HG02973 (cell line): ENCODE results near the gene PTPRN.
A peak's percentile ranks its signal among the peaks of the same experiment; 100 is the strongest.

ENCODE experiments used
- ATAC-seq: cut with Tn5 transposase; IDR thresholded peaks from one replicate; pipeline ENCODE4 v1.9.1; 2021; ENCODE audit warnings: moderate library complexity; ENCODE audit not compliant: unreplicated experiment

The PTPRN gene

DNA sequence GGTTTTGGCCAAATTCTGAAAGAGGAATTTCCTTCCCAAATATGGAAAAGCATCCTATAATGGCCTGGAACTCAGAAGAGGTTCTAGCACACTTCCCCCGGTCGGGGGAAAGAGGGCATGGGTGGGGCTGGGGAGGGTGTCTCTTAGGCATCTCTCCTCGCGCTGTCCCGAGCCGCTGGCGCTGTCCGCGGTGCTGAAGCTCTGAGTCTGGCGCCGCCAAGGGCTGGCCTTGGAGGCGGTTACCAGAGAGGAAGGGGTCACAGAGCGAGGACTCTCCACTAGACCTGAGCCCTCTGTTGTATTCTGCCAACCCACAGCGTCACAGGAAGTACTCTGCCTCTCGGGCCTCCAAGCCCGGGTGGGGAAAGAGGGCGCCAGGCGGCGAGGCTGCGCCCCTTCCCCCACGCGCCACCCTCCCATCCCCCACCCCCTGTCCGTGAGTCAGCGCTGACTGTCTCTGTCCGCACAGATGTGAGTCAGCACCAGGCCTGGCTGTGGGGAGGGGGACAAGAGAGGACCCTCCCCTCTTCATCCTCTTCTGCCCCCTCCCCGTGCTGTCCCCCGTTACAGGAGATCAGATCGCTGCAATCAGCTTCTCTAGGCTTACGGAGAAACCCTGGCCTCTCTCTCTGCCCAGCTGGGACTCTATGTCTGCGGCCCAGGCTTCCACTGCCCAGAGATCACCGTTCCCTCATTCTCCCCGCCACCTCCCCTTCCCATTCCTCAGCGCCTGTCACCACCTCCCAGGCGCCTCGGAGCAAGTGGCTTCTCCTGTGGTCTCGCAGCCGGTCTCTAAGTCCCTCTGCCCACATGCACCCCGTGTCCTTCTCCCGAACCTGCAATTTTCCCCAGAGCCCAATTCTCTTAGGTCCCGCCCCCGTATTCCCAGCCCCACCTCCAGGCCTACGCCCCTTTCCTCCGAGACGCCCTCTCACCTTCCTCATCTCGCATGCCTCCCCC lies 779 bp downstream of the PTPRN start:
- no peak for ATAC-seq

DNA sequence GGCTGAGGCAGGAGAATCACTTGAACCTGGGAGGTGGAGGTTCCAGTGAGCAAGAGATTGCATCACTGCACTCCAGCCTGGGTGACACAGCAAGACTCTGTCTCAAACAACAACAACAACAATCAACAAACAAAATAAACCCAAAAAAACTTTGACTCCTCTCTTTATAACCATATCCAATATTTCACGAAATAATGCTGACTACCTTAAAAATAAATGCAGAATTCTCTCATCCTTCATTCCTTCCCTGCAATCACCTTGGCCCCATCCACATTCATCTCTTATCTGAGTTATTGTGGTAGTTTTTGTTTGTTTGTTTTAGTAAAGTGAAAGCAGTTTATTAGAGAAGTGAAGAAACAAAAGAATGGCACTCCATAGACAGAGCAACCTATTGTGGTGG lies 3.2 kb downstream of the PTPRN start:
- no peak for ATAC-seq

DNA sequence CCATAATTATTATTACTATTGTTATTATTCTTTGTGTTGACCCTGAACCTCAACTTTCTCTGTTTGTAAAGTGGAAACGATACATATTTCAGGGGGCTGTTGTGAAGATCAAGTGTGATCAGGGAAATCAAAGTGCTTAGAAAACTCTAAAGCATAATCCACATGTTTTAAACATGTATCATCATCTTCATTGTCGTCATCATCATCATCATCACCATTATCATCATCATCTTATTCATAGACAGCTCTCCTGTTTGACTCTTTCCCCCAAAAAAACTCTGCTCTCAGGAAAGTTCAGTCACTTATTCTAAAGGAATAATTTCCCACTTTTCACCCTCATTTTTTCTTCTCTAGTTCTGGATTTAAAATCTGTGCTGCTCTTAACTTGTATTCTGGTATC lies 5.0 kb downstream of the PTPRN start:
- no peak for ATAC-seq

DNA sequence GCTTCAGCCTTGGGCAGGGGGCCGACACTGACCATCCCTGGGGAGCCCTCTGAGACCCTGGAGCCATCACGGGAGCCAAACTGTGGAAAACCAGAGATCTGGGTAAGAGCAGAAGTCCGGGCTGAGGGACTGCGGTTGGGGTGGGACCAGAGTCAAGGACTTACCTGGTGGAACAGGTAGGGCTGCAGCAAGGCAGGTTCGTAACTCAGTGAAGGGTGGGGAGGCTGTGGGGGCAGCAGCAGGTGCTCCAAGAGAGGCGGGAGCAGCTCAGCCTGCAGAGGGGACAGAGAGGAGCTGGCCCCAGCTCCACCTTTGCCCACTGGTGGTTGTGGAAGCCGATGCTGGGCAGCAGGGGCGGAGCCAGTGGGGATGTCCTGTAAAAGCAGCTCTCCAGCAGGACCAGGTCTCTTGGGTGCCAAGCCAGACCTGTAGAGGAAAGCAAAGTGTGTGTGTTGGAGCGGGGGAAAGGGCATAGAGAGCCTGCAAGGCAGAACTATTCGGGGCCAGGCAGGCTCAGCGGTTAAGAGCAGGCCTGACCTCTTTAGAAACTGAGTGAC lies 6.7 kb downstream of the PTPRN start:
- ATAC-seq: no peak

DNA sequence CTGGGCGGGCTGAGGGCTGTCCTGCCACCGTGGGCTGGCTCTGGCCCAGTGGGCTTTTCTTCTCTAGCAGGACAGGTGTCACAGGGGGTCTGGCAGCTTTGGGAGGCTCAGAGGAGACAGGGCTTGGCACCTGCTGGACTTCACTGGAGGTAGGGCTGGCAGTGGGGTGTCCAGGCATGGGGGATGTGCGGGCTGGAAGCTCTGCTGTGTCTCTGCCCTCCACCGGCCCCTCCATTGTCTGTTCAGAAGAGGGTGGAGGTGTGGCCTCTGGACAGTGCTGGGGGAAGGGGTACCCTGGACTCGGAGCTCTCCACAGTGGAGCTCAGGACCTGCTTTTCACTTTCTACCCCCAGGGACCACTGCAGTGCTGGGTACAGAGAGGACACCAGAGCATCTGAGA lies 9.2 kb downstream of the PTPRN start:
- ATAC-seq: no peak

DNA sequence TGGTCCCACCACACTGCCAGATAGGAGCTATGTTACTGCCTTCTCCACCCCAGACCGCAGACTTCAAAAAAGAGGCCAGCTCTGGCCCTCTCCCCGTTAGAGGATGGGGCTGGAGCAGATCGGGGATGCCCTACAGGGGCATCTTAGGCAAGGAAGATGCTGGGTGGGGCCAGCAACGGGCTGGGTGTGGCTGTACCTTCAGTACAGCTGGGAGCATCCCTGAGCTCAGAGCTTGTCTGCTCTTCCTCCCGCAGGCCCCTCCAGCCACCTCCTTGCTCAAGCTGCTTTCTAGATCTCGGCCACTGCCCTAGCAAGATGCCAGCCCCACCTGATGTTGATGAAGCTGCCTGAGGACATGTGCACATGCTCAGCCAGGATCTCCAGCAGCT lies 9.8 kb downstream of the PTPRN start:
- no peak for ATAC-seq

DNA sequence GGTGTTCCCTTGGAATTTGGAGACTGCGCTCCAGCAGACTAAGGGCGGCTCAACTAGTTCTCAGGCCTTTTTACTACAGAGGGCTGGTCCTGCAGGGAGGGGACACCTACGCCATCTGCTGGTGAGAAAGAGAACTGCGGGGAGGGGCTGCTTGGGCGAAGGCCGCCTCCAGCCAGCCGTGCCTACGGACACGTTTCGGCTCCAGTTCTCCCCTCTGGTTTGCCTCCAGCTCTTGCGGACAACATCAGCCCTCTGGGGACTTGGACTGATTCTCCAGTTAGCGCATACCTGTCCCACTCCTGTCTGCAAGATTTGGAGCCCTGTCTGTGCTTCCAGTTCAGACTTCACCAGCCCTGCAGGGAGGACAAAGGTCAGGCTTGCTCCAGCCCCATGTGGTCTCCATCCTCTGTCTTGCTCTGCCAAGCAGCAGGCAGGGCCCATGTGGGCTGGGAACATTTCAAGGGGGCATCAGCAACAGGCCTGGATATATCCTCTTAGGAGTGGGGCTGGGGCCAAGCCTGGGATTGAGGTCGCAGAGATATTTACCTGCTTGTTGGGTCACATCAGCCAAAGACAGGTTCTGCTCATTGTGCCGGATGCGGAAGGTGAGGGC lies 10.3 kb downstream of the PTPRN start:
- ATAC-seq: peak; percentile 46

DNA sequence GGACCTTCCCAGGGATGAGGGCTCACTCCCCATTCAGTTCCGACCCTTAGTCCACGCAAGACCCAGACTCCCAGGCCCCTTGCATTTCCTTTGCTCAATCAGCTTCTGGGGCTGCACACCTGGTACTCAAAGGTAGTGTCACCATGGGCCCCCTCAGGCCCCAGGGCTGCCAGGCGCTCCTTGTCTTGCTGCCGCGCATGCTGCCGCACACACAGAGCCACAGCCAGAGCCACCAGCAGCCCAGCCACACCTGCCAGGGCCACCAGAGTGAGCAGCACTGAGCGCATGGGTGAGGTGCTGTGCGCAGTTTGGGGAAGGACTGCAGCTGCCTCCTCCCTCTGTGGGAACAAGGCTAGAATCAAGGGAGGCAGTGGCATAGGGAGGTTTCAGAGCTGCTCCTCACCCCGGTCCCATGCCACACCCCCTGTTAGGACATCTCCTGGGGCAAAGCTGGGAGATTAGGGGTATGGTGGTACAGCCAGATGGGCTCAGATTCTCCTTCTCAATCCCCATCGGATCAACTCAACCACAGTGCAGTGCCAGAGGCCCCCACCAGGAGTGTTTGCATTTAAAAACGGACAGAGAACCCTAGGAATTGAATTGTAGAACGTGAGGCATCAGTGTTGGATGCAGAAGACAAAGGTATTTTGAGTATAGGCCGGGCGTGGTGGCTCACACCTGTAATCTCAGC lies 11.3 kb downstream of the PTPRN start:
- ATAC-seq: no peak

DNA sequence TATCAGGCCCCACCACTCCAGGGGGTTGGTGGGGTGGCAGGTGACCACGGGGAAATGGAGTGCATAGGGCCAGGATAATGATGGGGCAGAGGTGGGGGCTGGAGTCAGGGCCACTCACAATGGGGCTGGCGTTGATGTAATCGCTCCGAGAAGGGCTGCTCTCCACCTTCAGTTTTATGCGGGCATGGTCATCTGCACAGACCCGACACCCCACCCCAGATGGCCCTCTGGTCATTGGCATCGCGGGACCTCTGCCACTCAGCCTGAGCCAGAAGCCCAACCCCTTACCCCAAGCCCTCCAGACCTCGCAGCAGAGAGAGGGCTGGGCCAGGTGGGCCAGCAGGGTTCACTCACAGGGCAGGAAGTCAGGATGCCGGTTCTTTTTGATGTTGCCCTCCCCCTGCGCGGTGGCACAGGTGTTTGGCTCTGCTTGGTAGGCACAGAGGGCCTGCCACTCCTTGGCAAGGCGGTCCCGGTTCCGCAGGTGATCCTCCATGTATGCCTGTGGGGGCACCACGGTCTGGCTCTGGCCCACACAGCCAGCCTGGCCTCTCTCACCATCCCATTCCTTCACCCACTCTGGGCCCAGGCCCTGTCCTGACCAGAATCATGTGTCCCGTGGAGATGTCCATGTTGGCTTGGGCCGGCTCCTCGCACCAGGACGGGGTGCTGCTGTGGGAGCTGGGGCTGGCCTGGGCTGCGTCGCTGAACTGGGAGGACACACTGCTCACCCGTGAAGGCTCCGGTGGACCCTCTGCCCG lies 12.4 kb downstream of the PTPRN start:
- no peak for ATAC-seq

DNA sequence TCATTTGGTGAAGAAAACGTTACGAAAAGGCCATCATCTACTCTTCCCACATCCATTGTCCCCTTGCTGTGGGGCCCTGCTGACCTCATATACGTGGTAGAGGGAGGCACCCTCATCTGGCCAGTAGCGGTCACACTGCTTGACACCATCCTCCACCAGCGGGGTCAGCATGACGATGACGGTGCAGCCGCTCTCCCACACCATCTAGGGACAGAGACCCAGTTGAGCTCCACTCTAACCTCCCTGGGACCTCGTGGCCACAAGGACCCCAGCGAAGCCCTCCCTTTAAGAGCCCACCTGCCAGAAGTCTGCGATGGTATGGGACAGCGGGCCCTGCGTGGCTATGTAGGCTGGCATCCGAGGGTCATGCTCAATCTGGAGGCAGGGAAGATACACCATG lies 13.1 kb downstream of the PTPRN start:
- ATAC-seq: no peak

DNA sequence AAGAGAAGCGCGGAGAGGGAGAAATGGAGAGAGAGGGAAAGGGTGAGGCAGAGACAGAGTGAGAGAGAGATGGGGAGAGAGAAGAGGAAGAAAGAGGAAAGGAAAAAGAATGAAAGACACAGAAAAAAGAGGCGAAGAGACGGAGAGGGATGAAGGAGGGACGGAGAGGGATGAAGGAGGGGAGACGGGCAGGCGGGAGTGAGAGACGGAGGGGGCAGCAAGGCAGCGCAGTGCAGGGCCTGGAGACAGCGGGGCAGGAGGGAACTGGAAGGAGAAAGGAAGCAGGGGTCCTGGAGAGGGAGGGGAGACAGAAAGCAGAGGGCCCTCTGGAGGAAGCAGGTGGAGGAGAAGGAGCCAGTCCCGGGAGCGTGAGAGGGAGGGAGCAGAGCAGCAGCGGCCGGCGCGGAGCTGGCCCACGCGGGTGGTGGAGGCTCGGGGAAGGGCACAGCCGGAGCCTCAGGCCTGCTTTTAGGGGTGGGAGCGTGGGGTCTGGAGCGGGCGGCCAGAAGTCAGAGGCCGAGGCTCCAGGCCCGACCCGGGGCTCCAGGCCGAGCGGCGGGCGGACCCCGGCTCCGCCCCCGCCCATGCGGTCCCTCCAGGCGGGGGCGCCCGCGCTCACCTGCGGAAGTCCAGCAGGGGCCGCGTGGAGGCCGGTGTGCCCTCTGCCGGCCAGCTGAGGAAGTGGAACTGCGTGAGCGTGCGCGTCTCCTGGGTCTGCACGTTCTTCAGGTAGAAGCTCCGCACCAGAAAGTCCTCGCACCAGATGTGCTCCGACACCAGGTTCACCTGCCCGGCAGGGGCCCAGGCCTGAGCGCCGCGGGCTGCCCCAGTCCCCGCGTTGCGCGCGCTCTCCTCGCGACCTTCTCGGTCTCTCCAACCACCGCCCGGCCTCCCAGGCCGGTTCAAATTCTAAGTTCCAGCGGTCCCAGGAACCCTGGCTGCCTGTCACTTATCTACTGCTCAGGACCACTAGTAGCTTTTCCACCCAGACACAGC lies 14.5 kb downstream of the PTPRN start:
- peak; percentile 82 for ATAC-seq

DNA sequence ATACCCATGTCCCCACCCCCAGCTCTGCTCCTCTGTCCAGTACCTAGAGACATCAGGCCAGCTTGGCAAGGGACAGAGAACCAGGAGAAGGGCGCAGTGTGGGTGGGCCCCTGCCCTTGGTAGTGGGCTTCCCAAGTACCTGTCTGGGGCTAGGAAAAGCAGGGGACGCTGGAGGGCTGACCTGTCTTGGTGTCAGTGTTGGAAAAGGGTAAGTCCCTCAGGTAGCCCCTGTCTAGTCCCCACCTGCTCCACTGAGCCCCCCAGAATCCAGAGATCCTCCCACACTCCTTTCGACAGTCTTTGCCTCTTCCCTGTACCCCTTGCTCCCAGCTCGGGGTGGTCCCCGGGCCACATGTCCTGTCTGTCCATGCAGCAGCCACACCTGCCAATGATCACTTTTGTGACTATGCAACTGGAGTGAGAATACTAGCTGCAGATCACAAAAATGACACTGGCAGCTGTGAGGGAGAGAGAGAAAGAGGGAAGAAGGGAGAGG lies 15.4 kb downstream of the PTPRN start:
- ATAC-seq: no peak

DNA sequence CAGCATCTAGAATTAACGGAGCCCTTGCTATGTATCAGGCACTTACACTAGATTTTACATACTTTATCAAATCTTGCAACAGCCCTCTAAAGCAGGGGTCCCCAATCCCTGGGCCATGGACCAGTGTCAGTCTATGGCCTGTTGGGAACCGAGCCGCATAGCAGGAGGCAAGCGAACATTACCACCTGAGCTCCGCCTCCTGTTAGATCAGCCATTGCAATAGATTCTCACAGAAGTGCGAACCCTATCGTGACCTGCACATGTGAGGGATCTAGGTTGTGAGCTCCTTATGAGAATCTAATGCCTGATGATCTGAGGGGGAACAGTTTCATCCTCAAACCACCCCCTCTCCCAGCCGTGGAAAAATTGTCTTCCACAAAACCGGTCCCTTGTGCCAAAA lies 16.6 kb downstream of the PTPRN start:
- no peak for ATAC-seq

DNA sequence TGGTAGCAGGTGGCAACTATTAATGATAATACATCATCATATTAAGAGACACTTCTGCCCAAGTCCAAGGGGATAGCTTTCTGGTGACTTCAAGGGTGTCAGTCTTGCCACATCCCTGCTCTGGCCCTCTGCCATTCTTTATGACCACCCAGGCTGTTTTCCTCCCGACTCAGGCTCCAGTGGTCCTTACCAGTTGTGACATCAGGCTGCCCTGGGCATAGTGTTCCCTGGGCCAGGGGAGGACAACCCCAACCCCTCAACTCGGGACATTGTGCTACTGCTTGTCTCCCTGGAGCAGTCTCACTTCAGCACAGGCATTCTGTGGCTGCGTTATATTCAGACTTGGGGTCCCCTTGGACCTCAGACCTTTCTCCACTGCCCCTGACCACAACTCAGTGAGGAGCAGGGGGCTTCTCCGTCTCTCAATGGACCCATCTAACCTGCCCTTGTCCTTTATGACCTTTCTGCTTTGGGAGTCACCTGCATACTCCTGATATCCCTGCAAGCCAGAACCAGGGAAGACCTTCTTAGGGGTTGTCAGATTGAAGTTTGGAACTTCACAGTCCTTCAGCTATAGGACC lies 17.2 kb downstream of the PTPRN start:
- ATAC-seq: no peak

DNA sequence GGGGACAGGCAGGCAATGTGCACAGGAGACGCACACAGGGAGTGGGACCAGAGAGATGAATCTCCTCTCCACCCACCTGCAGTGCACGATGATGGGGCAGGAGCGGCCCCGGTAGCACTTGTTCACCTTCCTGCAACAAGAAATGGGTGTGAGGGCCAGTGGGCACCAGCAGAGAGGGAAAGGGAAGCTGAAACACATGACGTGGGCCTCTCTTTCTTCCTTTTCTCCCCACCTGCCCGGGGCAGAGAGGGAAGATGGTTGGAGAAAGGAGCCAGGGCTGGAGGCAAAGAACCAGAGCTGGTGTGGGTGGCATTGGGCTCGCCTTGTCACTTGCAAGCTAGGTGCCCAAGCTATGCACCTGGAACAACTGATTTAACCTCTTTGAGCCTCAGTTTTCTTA lies 17.8 kb downstream of the PTPRN start:
- ATAC-seq: no peak

DNA sequence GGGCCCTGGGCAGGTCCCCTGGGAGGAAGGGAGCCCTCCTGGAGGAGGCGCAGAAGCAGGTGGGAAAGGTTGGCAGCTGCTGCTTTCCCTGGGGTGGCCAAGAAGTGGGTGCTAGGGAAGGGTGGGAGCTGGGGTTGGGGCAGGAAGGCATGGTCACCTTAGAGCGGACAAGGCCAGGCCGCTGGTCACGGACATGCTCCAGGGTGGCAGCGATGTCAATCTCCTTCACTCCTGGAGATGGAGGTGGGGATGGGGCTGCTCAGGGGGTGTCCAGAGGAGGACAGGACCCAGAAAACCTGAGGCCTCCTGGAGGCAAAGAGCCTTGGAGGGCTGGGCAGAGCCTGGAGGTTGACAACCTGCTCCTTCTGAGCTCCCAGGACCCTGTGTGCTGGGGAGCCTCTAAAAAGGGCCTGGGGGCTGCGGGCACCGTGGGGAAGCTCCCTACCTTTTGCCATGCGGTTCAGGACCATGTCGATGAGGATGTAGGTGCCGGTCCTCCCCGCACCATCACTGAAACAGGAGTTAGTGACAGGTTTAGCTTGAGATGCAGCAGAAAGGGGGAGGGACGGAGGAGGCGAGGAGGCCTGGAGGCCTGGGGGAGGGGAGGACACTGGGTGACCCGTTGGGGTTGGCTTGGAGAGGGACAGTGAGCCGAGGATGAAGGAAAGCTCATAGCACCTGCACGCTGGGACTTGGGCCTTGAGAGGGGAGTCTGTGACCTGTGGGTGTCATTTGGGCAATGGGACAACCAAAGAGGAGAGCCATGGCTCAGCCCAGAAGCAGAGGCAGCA lies 18.6 kb downstream of the PTPRN start:
- no peak for ATAC-seq

DNA sequence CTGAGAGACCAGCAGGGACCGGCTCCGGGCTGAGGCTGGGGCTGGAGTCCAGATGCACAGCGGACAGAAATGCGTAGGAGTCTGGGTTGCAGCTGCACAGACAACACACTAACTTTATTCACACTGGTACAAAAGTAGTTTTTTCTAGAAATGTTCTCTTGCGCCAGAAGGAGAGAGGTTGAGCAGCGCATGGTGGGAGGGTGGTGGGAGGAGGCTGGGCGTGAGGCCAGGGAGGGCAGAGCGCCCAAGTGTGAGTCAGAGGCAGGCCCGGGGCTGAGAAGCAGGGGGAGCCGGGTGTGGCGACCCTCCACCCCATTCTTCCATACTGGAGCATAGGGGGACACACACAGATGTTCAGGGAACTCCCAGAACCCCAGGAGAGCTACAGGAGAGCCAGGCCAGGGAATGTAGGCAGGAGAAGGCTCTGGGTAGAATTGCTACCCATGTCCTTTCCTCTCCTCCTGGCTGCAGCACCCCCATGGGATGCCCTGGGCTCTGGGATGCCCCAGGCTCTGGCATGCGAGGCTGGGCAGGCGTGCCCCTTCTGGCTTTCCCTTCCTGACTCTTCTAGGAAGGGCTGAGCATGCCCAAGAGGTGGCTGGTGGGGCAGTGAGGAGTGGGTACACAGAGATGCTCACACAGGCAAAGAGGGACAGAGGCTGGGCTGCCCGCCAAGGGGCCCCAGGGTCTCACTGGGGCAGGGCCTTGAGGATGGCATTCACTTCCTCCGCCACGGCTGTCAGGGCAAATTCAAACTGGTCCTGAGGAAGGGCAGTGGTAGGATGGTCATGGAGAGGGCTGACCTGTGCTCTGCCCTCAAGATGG lies 19.5 kb downstream of the PTPRN start:
- no peak for ATAC-seq

DNA sequence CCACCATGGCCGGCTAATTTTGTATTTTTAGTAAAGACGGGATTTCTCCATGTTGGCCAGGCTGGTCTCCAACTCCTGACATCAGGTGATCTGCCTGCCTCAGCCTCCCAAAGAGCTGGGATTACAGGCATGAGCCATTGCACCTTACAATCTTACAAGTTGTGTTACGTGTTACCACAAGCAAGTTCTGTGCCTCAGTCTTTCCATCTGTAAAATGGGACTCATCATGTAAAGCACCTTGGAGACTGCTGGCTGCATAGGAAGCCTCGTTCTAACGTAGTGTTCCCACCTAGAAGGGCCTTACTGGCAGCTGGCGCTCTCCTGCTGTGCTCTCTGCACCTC lies 20.0 kb downstream of the PTPRN start:
- ATAC-seq: no peak
